Activated T-cell treated with anti-CD3 and anti-CD28 coated beads for 24 hours (primary cell): ENCODE results near the gene TTN.
"Not testable (repeated sequence)": the region's sequence is repeated elsewhere in the genome, so short reads cannot be mapped to it uniquely, and the experiment has no call there.

Experiments used
- DNase-seq: peaks from one replicate; pipeline ENCODE4 v3.0.0-alpha.2; 2020; ENCODE audit warnings: low read depth

Gene TTN

GRCh38 chr2:178733975-178734374 lies 73.2 kb downstream of the TTN start:
- no peak for DNase-seq

GRCh38 chr2:178732913-178733312 lies 74.3 kb downstream of the TTN start:
- no peak for DNase-seq

DNA sequence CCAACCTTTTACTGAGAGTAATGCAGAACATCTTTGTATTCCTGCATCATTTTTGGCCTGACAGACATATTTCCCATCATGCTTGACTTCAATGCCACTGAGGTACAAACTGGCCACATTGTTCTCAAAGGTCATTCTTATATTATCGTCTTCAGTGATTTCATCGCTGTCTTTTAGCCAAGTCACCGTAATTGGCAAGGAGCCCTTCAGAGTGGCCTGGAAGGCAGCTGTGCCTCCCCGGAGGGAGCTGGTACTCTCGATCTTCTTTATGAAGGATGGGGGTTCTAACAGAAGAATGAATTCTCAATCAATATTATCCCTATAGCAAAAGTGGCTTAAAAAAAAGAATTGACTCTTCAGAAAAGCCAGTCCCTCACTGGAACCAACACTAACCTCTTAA lies 75.9 kb downstream of the TTN start:
- DNase-seq = no peak

- DNase-seq = no peak
These were observed 77.2 kb downstream of the TTN start for GRCh38 chr2:178730049-178730448.

DNA sequence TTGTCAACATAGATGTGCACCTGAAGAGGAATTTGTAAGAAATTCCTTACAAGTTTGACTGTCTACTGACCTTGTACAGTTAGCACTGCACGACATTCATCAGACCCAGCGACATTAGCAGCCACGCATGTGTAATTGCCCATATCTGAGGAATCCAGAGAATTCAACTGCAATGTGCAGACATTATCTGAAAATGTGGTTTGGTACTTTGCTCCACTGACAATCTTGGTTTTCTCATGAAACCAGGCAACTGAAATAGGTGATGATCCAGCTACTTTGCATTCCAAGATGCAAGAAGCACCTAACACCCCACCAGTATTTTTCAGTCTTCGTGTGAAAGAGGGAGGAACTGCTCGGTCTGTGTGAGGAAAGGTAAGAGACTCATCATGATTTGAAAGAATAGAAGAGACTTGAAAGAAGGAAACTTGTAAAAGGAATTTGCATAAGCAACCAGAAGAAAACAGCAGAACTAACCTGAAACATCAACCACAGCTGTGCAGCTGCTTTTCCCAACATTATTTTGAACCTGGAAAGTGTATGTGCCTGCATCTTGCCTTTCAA lies 83.4 kb downstream of the TTN start:
- DNase-seq = no peak

GRCh38 chr2:178722296-178722695 lies 84.9 kb downstream of the TTN start:
- no peak for DNase-seq

GRCh38 chr2:178718988-178719387 lies 88.2 kb downstream of the TTN start:
- DNase-seq = no peak

GRCh38 chr2:178718283-178718682 lies 88.9 kb downstream of the TTN start:
- DNase-seq = no peak

DNA sequence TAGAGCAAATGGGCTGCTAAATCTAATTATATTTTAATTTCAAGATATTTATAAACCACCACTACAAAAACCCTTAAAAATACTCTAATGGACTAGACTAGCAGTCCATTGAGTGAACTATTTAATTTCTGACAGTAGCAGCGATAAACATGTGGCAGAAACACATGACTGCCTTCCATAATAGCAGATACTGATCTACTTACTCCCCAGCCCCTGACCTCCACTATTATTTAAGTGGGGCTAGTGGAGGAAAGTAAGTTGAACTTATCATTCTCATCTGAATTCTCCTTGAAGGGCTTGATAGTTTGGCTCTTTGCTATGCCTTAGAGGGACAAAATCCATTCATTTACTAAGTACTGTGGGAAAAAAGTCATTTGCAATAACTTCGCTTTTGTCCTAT lies 90.8 kb downstream of the TTN start:
- DNase-seq = no peak

- no peak for DNase-seq
These were observed 91.9 kb downstream of the TTN start for GRCh38 chr2:178715366-178715765.

DNA sequence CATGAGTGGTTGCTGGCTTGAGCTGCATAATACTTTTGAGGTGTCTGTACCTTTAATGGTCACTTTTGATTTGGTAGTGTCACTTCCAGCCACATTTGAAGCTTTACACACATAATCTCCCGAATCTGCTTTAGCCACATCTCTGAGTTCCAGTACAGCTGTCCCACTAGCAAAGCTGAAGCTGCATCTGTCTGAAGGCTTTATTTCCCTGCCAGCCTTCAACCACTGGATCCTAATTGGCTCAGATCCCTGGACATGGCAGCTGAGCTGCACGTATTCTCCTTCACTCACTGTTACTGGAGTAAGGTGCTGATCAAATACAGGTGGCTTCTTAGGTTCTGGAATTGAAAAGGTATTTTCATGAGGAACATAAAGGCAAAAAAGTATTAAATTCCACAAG lies 99.7 kb downstream of the TTN start:
- DNase-seq = no peak

- no peak for DNase-seq
These were observed 102.3 kb downstream of the TTN start for GRCh38 chr2:178704876-178705275.

GRCh38 chr2:178702361-178702760 lies 104.9 kb downstream of the TTN start:
- DNase-seq = no peak

GRCh38 chr2:178700922-178701342 lies 106.3 kb downstream of the TTN start:
- no peak for DNase-seq

GRCh38 chr2:178700136-178700535 lies 107.1 kb downstream of the TTN start:
- no peak for DNase-seq

DNA sequence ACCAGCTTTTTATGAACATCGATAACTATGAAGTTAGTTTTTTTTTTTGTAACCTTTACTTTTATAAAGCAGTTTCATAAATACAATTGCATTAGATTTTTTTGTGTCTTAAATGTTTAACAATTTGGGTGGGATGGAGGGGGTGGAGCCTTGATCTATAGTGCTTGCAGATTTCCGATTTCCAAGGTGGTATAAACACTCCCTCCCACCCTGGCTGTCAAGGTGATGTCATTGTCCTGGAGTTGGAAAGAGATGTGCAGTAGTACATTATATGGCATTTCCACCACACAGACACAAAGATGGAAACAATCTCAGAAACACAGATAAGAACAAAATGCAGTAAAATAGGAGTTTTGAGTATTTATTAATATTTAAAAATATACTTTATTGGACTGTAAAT lies 114.4 kb downstream of the TTN start:
- no peak for DNase-seq

DNA sequence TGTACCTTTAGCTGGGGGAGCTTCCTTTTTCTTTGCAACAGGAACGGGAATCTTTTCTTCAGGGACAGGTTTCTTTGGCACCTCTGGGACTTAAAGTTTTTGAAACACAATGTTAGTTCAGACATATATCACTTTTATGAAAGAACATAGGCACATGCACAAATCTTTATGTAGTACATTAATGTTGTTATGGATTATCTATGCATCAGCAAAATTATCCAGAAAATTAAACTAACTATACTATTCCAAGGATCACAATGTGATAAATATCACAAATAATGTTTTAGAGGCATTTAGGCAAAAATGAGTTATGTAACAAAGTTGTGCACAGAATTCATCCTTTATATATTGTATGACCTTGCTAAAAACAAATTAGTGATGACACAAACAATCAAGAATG lies 117.4 kb downstream of the TTN start:
- no peak for DNase-seq

GRCh38 chr2:178683877-178684276 lies 123.3 kb downstream of the TTN start:
- no peak for DNase-seq

DNA sequence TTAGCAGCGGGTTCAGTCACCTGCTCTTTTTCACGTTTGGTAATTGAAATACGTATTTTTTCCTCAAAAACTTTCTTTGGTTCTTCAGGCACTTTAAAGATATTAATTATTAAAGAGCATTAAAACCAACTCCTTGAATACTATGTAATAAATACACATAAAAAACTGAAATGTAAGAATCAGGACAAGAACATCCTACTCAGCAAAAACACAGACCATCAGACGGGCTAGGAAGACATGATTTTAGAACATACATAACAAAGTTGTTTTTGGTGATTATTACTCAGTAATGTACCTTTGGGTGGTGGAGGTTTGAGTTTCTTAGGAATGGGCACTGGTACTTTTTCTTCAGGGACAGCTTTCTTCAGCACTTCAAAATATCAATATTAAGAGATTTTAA lies 126.1 kb downstream of the TTN start:
- DNase-seq = no peak

DNA sequence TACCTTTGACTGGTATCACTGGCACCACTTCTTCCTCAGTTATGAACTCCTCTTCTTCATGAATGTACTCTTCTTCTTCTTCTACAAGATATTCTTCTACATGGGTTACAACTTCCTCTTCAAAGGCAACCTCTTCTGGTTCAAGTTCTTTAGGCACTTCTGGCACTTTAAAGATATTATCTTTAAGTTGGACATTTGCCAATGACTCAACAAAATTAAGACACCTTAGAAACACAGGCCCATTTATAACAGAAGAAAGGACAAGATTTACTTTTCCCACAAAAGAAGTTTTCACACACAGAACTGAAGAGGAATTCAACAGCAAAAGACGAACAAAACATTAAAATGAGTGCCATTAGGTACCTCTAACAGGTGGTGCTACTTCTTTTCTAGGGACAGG lies 127.3 kb downstream of the TTN start:
- no peak for DNase-seq

DNA sequence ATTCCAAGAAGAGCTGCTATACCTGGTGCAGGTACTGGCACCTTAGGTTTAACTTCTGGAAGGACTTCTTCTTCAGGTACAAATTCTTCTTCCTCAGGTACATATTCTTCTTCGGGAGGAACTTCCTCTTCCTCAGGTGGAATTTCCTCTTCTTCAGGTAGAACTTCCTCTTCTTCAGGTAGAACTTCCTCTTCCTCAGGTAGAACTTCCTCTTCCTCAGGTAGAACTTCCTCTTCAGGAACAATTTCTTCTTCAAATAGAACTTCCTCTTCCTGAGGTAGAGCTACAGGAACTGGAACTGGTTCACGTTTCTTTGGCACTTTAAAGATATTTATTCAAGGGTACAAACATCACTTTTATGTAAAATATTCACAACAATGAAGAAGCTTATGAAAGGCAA lies 129.6 kb downstream of the TTN start:
- no peak for DNase-seq

DNA sequence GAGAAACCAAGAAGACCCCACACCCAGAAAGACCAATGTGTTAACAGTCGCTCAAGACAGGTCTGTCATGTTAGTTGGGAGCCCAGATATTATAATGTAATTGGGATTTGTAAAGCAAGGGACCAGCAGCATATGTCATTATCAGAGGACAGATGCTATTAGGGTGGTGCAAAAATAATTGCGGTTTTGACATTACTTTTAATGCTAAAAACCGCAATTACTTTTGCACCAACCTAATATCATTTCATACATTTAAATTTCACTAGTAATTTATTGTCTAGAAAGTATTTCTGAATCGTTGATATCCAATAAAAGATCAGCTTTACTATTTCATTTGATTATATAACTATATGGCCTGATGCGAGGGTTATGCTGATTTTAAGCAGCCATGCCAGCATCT lies 131.2 kb downstream of the TTN start:
- DNase-seq = no peak

- DNase-seq = no peak
These were observed 133.1 kb downstream of the TTN start for GRCh38 chr2:178674122-178674521.

GRCh38 chr2:178666458-178666857 lies 140.8 kb downstream of the TTN start:
- DNase-seq = no peak

GRCh38 chr2:178658480-178658879 lies 148.7 kb downstream of the TTN start:
- not testable (repeated sequence) for DNase-seq
